Measurements from ENCODE around the gene MPND. TPM values are rescaled to one million over a fixed set of nuclear protein-coding genes. Genes with fewer than 3 reads are reported as not detected.
A peak's percentile ranks its signal among the peaks of the same experiment; 100 is the strongest.

Gene MPND
- total and polyA plus RNA-seq, 11 donors = 8.2 to 23.7 (median 19.0) TPM

GRCh38 chr19:4337906-4338440 is 5.4 kb upstream of the MPND start:
- intact Hi-C loops (cut with DNase I) = no loop called here
- Histone ChIP-seq H3K9me3 (no peaks in the 10 kb centered on the region), H3K36me3 (no peaks in the 10 kb centered on the region), H3K4me3 (peak overlapping the region in 11 of 12 donors; percentile 10 to 61 (median 49)), H3K4me1 (peaks cover 0 to 23% (median 11%) of the 10 kb centered on the region in 12 donors), H3K27me3 (no peaks in the 10 kb centered on the region), H3K27ac (peak overlapping the region in 10 of 12 donors; percentile 4 to 68 (median 44))
- TF ChIP-seq POLR2A (IDR thresholded peaks at IDR 0.05) = no peak
- TF ChIP-seq, protein P1, sequence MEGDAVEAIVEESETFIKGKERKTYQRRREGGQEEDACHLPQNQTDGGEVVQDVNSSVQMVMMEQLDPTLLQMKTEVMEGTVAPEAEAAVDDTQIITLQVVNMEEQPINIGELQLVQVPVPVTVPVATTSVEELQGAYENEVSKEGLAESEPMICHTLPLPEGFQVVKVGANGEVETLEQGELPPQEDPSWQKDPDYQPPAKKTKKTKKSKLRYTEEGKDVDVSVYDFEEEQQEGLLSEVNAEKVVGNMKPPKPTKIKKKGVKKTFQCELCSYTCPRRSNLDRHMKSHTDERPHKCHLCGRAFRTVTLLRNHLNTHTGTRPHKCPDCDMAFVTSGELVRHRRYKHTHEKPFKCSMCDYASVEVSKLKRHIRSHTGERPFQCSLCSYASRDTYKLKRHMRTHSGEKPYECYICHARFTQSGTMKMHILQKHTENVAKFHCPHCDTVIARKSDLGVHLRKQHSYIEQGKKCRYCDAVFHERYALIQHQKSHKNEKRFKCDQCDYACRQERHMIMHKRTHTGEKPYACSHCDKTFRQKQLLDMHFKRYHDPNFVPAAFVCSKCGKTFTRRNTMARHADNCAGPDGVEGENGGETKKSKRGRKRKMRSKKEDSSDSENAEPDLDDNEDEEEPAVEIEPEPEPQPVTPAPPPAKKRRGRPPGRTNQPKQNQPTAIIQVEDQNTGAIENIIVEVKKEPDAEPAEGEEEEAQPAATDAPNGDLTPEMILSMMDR (IDR thresholded peaks at IDR 0.05) = no peak
- 9 to 20% (median 10%) methylated on average over 14 of the region's 14 CpGs for WGBS, 4 donors
- ATAC-seq (no peak), DNase-seq (no peak)

- H3K9me3 ChIP-seq = no peaks in the 10 kb centered on the region
- peak within 1 kb of the TSS in 11 of 12 donors; percentile 4 to 68 (median 53) for H3K27ac ChIP-seq
- no peak for ATAC-seq
- H3K4me1 ChIP-seq = peaks cover 0 to 23% (median 11%) of the 10 kb centered on the region in 12 donors
- H3K27me3 ChIP-seq = no peaks in the 10 kb centered on the region
- peak within 1 kb of the TSS in 11 of 12 donors; percentile 10 to 61 (median 49) for H3K4me3 ChIP-seq
- DNase-seq = no peak
- WGBS, 4 donors = 48 to 55% (median 51%) methylated on average over 22 to 27 of the region's 27 CpGs
- TF ChIP-seq, protein P1 (IDR thresholded peaks at IDR 0.05) = no peak
- TF ChIP-seq POLR2A (IDR thresholded peaks at IDR 0.05) = no peak
- H3K36me3 ChIP-seq = no peaks in the 10 kb centered on the region
- intact Hi-C loops (cut with DNase I) = no loop called here
Measured at GRCh38 chr19:4338441-4339355, 4.7 kb upstream of the MPND start, which contains the start of gene STAP2. TSS of gene STAP2 (minus strand) at chr19:4338827. CDS start at chr19:4338753, 74 bp downstream.

- H3K27ac ChIP-seq = peak overlapping the region; percentile 68 to 97 (median 91)
- no peak for TF ChIP-seq POLR2A (IDR thresholded peaks at IDR 0.05)
- TF ChIP-seq, protein P1 (IDR thresholded peaks at IDR 0.05) = no peak
- intact Hi-C loops (cut with DNase I) = loop anchor here in 5 of 10 donors (1.0 to 5.0 kb wide), 7 partner anchors 33 to 95 kb away; partner anchors contain the start of genes SH3GL1 (in 2 of the 5), YJU2 (in 2 of the 5) and CHAF1A (in 1 of the 5)
- H3K4me1 ChIP-seq = peaks cover 0 to 30% (median 17%) of the 10 kb centered on the region in 12 donors
- H3K36me3 ChIP-seq = peaks cover 0 to 9% (median 3%) of the 10 kb centered on the region in 9 donors
- no peaks in the 10 kb centered on the region for H3K9me3 ChIP-seq
- WGBS, 4 donors = 1 to 3% (median 2%) methylated on average over 8 to 10 of the region's 10 CpGs
- no peaks in the 10 kb centered on the region for H3K27me3 ChIP-seq
- H3K4me3 ChIP-seq = peak overlapping the region; percentile 38 to 100 (median 76)
- DNase-seq = no peak
- peak; percentile 4 to 23 (median 16) for ATAC-seq
Measured at GRCh38 chr19:4342314-4342614, 1.1 kb upstream of the MPND start.

Measured in heart left ventricle (tissue), 16 donors.